Neural progenitor cell (in vitro differentiated cells): ENCODE measurements around the gene MMRN2.
"Not testable (repeated sequence)": the region's sequence is repeated elsewhere in the genome, so short reads cannot be mapped to it uniquely, and the experiment has no call there.

Source experiments
- EZH2 ChIP-seq: fragments of 200-600 bp; sonication (generic); IDR thresholded peaks from 2 replicates; pipeline ENCODE4 v1.6.1; 2017; ENCODE audit warnings: antibody characterized with exemption, mild to moderate bottlenecking, moderate library complexity
- EZH2phosphoT487 ChIP-seq: fragments of 200-600 bp; sonication (generic); IDR thresholded peaks from 2 replicates; pipeline ENCODE4 v1.6.1; 2017; ENCODE audit warnings: antibody characterized with exemption
- TF ChIP-seq, protein P1 (sequence below): fragments of 200-600 bp; sonication (generic); IDR thresholded peaks from 2 replicates; pipeline ENCODE4 v1.5.1; 2017; ENCODE audit warnings: antibody characterized with exemption, mild to moderate bottlenecking

DNA sequence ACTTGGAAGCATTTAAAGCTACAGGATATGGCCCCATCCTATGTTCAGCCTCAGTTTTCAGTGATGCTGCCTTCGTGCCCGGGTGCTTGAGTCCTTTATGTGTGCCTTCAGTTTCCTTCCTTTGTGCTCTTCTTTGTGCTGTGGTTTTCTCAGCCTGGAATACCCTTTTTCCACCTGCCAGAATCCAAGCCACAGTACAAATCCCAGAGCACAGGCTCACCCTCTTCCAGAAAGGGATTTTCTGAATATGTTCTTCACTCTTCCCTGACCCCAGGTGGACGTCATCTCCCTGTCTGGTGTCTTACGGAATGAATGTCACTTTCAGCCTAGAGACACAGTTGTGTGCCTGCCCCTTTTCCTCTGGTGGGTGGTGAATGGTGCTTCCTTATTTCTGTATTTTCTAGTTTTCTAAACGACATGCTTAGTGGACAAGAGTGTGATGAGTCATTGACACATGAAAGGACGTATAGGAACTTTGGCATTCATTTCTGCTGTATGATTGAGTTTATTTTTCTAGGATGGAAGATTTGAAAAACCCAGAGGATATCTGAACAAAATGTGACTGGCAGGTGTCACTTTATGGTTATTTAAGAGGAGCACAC, 42.5 kb upstream of the MMRN2 start:
- TF ChIP-seq, protein P1, sequence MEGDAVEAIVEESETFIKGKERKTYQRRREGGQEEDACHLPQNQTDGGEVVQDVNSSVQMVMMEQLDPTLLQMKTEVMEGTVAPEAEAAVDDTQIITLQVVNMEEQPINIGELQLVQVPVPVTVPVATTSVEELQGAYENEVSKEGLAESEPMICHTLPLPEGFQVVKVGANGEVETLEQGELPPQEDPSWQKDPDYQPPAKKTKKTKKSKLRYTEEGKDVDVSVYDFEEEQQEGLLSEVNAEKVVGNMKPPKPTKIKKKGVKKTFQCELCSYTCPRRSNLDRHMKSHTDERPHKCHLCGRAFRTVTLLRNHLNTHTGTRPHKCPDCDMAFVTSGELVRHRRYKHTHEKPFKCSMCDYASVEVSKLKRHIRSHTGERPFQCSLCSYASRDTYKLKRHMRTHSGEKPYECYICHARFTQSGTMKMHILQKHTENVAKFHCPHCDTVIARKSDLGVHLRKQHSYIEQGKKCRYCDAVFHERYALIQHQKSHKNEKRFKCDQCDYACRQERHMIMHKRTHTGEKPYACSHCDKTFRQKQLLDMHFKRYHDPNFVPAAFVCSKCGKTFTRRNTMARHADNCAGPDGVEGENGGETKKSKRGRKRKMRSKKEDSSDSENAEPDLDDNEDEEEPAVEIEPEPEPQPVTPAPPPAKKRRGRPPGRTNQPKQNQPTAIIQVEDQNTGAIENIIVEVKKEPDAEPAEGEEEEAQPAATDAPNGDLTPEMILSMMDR: not testable (repeated sequence)
- not testable (repeated sequence) for TF ChIP-seq EZH2, EZH2phosphoT487
